SJSA1 (cell line): Measurements from ENCODE around the gene OR4C45. TPM values are rescaled to one million over a fixed set of nuclear protein-coding genes. Genes with fewer than 3 reads are reported as not detected.
"Not testable (repeated sequence)": the region's sequence is repeated elsewhere in the genome, so short reads cannot be mapped to it uniquely, and the experiment has no call there.

Source experiments
- DNase-seq, 2 experiments: peaks; one replicate each; pipeline ENCODE4 v3.0.0-alpha.2; 2015 to 2020; ENCODE audit warnings: low spot score in 2 of 2, low read depth in 1 of 2
- H3K27ac ChIP-seq: fragments of 250-450 bp; sonication (Bioruptor Pico); 2 replicates; pipeline ENCODE4 v1.5.1; 2020; ENCODE audit warnings: mild to moderate bottlenecking, moderate library complexity
- H3K27me3 ChIP-seq: fragments of 250-450 bp; sonication (Bioruptor Pico); replicated peaks from 2 replicates; pipeline ENCODE4 v1.5.1; 2020; ENCODE audit warnings: mild to moderate bottlenecking, moderate library complexity
- H3K36me3 ChIP-seq: fragments of 250-450 bp; sonication (Bioruptor Pico); 2 replicates; pipeline ENCODE4 v1.5.1; 2020; ENCODE audit warnings: mild to moderate bottlenecking
- H3K4me1 ChIP-seq: fragments of 250-450 bp; sonication (Bioruptor Pico); replicated peaks from 2 replicates; pipeline ENCODE4 v1.6.1; 2021; ENCODE audit warnings: mild to moderate bottlenecking
- H3K4me3 ChIP-seq: fragments of 250-450 bp; sonication (Bioruptor Pico); 2 replicates; pipeline ENCODE4 v1.5.1; 2020; ENCODE audit warnings: mild to moderate bottlenecking
- H3K9me3 ChIP-seq: fragments of 250-450 bp; sonication (Bioruptor Pico); replicated peaks from 2 replicates; pipeline ENCODE4 v1.5.1; 2020; ENCODE audit warnings: mild to moderate bottlenecking
- total RNA-seq: library from RNA; depleted of rRNA; stranded (reverse); fragments of >200 nt; shearing (Covaris generic); gene quantifications from 2 replicates; pipeline ENCODE4 v1.2.3, GENCODE V29; 2014; rRNA removed

Gene OR4C45
- not detected in 2 replicates for total RNA-seq

DNA sequence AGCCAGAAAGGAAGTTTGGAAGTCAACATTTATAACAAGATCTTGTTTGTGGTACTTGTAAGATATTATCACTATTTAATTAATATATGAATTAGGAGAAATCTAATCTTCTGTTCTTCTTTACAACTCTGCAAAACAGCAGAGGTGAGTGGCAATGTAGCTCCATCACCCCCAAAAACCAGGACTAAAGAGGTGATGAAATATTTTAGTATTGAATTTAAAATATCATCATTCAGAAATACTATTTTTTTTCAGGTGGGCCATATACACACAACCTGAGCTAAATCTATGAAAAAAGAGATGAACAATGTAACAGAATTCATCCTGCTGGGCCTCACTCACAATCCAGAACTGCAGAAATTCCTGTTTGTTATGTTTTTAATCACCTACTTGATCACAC lies at the start of gene OR4C45:
OR4C45 (plus strand) TSS at position 301 of the 400 bp plus-strand sequence.
- Histone ChIP-seq H3K9me3 (no peaks in the 10 kb centered on the region), H3K27ac (no peak within 1 kb of the TSS), H3K4me3 (no peak within 1 kb of the TSS), H3K36me3 (no peaks in the 10 kb centered on the region), H3K27me3 (no peaks in the 10 kb centered on the region), H3K4me1 (no peaks in the 10 kb centered on the region)
- DNase-seq, result no peak

DNA sequence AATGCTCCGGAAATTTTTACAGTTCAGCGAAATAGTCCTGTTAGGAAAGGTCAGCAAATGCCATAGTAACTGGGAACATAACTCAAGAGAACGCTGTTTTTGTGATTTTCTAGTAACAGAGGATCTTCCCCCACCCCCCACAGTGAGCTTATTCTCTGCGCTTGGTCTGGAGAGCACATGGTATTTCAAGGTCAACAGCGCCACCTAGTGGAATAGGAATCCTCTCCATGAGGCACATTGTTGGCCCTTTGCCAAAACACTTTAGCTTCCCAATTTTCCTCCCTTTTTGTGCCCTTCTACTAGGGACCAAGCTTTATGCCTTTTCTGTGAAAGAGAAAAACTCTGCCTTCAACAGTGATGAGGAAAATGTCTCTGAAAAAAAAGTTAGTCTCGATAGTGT lies 37.1 kb upstream of the OR4C45 start:
- Histone ChIP-seq H3K36me3 (no peaks in the 10 kb centered on the region), H3K27me3 (no peaks in the 10 kb centered on the region), H3K4me1 (no peaks in the 10 kb centered on the region), H3K4me3 (no peak overlapping the region), H3K27ac (no peak overlapping the region), H3K9me3 (no peaks in the 10 kb centered on the region)
- peak; percentile 14 to 46 for DNase-seq

DNA sequence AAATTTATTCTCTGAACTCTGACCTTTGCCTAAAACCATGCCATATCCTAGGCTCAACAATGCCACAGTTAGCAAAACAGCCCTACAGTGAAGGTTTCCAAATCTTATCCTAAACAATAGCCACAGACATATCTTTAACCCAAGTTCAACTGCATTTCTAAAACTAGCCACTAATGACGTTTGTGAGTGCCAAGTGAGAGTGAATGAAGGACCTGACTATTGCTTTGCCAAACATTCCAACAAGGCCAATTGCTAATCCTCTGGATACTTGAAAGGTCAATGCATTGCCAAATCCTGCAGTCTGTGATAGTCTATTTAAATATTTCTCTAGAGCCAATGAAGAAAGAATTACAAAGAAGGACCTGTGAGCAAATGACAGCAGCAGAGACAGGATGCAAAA lies 2.5 kb upstream of the OR4C45 start:
- no peaks in the 10 kb centered on the region for H3K4me1 ChIP-seq
- H3K9me3 ChIP-seq, result no peaks in the 10 kb centered on the region
- no peak overlapping the region for H3K4me3 ChIP-seq
- DNase-seq, result no peak
- no peak overlapping the region for H3K27ac ChIP-seq
- no peaks in the 10 kb centered on the region for H3K27me3 ChIP-seq
- H3K36me3 ChIP-seq, result no peaks in the 10 kb centered on the region

DNA sequence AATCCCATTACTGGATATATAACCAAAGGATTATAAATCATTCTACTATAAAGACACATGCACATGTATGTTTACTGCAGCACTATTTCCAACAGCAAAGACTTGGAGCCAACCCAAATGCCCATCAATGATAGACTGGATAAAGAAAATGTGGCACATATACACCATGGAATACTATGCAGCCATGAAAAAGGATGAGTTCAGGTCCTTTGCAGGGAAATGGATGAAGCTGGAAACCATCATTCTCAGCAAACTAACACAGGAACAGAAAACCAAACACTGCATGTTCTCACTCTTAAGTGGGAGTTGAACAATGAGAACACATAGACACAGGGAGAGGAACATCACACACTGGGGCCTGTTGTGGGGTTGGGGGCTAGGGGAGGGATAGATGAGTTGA lies 3.6 kb downstream of the OR4C45 start:
- H3K4me3 ChIP-seq, H3K9me3 ChIP-seq, DNase-seq, H3K27me3 ChIP-seq, H3K36me3 ChIP-seq, H3K27ac ChIP-seq, H3K4me1 ChIP-seq: not testable (repeated sequence)

DNA sequence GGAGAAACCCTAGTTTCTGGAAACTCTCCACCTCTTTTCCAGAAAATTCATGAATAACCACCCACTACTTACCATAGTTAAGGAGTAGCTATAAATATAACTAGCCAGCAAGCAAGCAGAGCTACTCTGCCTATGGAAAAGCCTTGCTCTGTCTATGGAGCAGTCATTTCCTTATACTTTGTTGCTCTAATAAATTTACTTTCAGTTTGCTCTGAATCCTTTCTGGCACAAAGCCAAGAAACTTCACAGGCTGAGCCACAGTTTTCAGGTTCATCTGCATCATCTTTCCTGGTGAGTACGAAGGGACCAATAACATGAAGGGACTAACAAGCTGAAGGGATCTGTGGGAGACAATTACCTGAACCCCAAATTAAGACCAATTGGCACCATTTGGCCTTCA lies 4.6 kb downstream of the OR4C45 start:
- H3K4me1 ChIP-seq, result no peaks in the 10 kb centered on the region
- no peaks in the 10 kb centered on the region for H3K36me3 ChIP-seq
- no peaks in the 10 kb centered on the region for H3K27me3 ChIP-seq
- H3K4me3 ChIP-seq, result no peak overlapping the region
- DNase-seq, result no peak
- H3K9me3 ChIP-seq, result no peaks in the 10 kb centered on the region
- no peak overlapping the region for H3K27ac ChIP-seq

DNA sequence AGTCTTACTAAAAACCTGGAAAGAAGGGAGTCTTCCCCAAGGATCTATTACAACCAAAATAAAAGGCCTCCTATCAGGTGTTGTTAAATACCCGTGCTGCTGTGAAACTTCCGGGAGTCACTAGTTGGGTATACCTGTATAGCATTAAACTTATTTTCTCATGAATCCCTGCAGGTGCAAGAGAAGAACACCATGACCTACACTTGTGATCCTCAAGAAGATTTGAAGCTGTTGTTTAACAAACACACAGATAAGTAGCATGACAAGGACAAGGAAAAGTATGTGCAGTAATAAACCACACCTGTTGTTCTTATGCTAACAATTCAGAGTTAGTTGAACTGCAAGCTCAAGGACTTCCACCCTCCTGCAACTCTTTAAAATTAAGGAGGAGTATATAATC lies 12.0 kb downstream of the OR4C45 start:
- no peak overlapping the region for H3K27ac ChIP-seq
- H3K9me3 ChIP-seq, result no peaks in the 10 kb centered on the region
- no peak overlapping the region for H3K4me3 ChIP-seq
- no peaks in the 10 kb centered on the region for H3K4me1 ChIP-seq
- no peak for DNase-seq
- H3K27me3 ChIP-seq, result no peaks in the 10 kb centered on the region
- H3K36me3 ChIP-seq, result no peaks in the 10 kb centered on the region

DNA sequence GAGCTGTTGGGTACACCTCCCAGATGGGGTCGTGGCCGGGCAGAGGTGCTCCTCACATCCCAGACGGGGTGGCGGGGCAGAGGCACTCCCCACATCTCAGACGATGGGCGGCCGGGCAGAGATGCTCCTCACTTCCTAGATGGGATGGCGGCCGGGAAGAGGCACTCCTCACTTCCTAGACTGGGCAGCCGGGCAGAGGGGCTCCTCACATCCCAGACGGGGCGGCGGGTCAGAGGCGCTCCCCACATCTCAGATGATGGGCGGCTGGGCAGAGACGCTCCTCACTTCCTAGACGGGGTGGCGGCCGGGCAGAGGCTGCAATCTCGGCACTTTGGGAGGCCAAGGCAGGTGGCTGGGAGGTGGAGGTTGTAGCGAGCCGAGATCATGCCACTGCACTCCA lies 30.4 kb downstream of the OR4C45 start:
- H3K36me3 ChIP-seq, H3K4me1 ChIP-seq, H3K4me3 ChIP-seq, H3K9me3 ChIP-seq, H3K27me3 ChIP-seq, H3K27ac ChIP-seq, DNase-seq: not testable (repeated sequence)

DNA sequence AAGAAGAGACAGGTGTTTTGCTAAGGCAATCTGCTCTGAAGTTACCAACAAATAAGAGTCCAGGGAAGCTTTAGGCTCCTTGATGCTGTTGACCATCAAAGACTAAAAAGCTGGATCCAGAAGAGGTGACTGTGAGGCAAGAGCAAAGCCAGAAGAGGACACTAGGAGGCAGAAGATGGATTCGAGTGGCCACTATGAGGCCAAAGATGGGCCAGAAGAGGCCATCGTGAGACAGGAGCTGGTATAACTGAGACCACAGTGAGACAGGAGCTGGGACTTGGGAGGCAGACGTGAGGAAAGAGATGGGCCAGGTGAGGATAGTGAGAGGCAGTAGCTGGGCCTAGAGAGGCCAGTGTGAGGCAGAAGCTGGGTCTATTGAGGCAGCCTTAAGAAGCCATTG lies 37.7 kb downstream of the OR4C45 start:
- Histone ChIP-seq H3K4me3 (no peak overlapping the region), H3K9me3 (peaks cover 5% of the 10 kb centered on the region; the same call in 1 of the 2 replicates), H3K36me3 (no peaks in the 10 kb centered on the region), H3K4me1 (no peaks in the 10 kb centered on the region), H3K27me3 (no peaks in the 10 kb centered on the region), H3K27ac (no peak overlapping the region)
- DNase-seq, result no peak

DNA sequence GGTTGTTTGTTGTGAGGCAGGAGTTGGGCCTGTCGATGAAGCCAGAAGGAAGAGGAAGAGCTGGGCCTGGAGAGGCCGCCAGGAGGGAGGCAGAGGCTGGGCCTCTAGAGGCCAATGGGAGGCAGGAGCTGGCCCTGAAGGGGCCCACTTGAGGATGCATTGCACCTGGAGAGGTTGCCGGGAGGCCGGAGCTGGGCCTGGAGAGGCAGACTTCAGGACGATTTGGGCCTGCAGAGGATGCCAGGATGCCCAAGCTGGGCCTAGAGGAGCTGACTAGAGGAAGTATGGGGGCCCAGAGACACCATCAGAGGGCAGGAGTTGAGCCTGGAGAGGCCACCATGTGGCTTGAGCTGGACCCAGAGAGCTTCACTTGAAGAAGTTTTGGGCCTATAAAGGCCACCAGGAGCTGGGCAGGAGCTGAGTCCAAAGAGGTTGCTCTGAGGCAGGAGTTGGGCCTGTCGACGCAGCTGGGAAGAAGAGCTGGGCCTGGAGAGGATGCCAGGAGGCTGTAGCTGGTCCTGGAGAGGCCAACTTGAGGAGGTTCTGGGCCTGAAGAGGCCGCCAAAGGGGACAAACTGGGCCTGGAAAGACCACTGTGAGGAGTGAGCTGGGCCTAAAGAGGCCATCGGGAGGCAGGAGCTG lies 39.0 kb downstream of the OR4C45 start:
- no peaks in the 10 kb centered on the region for H3K27me3 ChIP-seq
- H3K4me1 ChIP-seq, result no peaks in the 10 kb centered on the region
- H3K36me3 ChIP-seq, result no peaks in the 10 kb centered on the region
- H3K9me3 ChIP-seq, result peaks cover 5% of the 10 kb centered on the region; the same call in 1 of the 2 replicates
- H3K27ac ChIP-seq, result no peak overlapping the region
- no peak for DNase-seq
- H3K4me3 ChIP-seq, result no peak overlapping the region

DNA sequence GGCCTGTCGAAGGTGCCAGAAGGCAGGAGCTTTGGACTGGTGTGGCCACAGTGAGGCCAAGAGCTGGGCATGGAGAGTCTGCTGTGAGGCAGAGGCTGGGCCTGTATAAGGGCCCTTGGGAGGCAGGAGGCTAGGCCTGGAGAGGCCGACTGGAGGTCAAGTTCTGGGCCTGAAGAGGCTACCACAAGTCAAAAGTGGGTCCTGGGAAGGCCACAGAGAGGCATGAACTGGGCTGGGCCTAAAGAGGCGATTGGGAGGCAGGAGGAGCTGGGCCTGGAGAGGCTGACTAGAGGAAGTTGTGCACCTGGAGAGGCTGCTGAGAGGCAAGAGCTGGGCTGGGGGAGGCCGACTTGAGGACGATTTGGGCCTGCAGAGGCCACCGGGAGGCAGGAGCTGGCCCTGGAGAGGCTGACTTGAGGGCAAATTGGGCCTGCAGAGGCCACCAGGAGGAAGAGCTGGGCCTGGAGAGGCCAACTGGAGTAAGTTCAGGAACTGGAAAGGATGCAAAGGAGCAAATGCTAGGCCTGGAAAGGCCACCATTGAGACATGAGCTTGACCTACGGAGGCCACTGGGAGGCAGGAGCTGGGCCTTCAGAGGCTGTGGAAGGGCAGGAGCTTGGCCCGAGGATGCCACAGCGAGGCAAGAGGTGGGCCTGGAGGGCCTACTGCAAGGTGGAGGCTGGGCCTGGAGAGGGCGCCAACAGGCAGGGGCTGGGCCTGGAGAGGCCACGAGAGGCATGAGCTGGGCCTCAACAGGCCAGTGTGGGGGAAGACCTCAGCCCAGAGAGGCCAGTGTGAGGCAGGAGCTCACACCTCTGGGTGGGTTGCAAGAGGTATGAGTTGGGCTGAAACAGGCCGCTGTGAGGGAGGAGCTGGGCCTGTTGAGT lies 39.8 kb downstream of the OR4C45 start:
- Histone ChIP-seq H3K9me3 (peaks cover 5% of the 10 kb centered on the region; the same call in 1 of the 2 replicates), H3K36me3 (no peaks in the 10 kb centered on the region), H3K27me3 (no peaks in the 10 kb centered on the region), H3K27ac (no peak overlapping the region), H3K4me3 (no peak overlapping the region), H3K4me1 (no peaks in the 10 kb centered on the region)
- DNase-seq, result no peak

DNA sequence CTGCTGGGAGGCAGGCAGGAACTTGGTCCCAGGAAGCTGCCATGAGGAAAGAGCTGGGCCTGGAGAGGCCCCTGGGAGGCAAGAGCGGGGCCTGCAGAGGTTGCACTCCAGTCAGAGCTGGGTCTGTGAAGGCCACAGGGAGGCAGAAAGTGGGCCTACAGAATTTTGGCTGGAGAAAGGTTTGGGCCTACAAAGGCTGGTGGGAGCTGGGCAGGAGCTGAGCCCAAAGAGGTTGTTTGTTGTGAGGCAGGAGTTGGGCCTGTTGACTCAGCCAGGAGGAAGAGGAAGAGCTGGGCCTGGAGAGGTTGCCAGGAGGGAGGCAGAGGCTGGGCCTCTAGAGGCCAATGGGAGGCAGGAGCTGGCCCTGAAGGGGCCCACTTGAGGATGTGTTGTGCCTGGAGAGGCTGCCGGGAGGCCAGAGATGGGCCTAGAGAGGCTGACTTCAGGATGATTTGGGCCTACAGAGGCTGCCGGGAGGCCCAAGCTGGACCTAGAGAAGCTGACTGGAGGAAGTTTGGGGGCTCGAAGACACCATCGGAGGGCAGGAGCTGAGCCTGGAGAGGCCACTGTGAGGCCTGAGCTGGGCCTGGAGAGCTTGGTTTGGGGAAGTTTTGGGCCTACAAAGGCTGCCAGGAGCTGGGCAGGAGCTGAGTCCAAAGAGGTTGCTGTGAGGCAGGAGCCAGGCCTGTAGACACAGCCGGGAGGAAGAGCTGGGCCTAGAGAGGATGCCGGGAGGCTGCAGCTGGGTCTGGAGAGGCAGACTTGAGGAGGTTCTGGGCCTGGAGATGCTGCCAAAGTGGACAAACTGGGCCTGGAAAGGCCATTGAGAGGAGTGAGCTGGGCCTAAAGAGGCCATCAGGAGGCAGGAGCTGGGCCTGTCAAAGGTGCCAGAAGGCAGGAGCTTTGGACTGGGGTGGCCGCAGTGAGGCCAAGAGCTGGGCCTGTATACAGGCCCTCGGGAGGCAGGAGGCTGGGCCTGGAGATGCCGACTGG lies 40.7 kb downstream of the OR4C45 start:
- peaks cover 5% of the 10 kb centered on the region; the same call in 1 of the 2 replicates for H3K9me3 ChIP-seq
- no peaks in the 10 kb centered on the region for H3K4me1 ChIP-seq
- H3K27me3 ChIP-seq, result no peaks in the 10 kb centered on the region
- H3K4me3 ChIP-seq, result no peak overlapping the region
- DNase-seq, result no peak
- H3K36me3 ChIP-seq, result no peaks in the 10 kb centered on the region
- no peak overlapping the region for H3K27ac ChIP-seq

DNA sequence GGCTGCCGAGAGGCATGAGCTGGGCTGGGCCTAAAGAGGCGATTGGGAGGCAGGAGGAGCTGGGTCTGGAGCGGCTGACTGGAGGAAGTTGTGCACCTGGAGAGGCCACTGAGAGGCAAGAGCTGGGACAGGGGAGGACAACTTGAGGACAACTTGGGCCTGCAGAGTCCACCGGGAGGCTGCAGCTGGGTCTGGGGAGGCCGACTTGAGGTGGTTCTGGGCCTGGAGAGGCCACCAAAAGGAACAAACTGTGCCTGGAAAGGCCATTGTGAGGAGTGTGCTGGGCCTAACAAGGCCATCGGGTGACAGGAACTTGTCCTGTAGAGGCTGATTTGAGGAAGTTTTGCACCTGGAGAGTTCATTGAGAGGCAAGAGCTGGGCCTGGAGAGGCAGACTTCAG lies 41.5 kb downstream of the OR4C45 start:
- H3K4me1 ChIP-seq, result no peaks in the 10 kb centered on the region
- no peak overlapping the region for H3K4me3 ChIP-seq
- no peak overlapping the region for H3K27ac ChIP-seq
- H3K36me3 ChIP-seq, result no peaks in the 10 kb centered on the region
- peaks cover 5% of the 10 kb centered on the region; the same call in 1 of the 2 replicates for H3K9me3 ChIP-seq
- no peak for DNase-seq
- H3K27me3 ChIP-seq, result no peaks in the 10 kb centered on the region

DNA sequence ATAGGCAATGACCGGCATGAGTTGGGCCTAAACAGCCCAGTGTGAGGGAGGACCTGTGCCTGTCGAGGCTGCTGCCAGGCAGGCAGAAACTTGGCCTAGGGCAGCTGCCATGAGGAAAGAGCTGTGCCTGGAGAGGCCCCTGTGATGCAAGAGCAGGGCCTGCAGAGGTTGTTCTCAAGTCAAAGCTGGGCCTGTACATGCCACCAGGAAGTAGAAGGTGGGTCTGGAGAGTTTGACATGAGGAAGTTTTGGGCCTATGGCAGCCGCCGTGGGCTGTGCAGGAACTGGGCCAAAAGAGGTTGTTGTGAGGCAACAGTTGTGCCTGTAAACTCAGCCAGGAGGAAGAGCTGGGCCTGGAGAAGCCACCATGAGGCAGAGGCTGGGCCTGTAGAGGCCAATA lies 43.2 kb downstream of the OR4C45 start:
- Histone ChIP-seq H3K27me3 (no peaks in the 10 kb centered on the region), H3K36me3 (no peaks in the 10 kb centered on the region), H3K4me1 (no peaks in the 10 kb centered on the region), H3K9me3 (peaks cover 5% of the 10 kb centered on the region; the same call in 1 of the 2 replicates), H3K27ac (no peak overlapping the region), H3K4me3 (no peak overlapping the region)
- no peak for DNase-seq
